Femur (tissue), 1 donor: ENCODE data around the gene TMEM205.
"Not testable (repeated sequence)": the region's sequence is repeated elsewhere in the genome, so short reads cannot be mapped to it uniquely, and the experiment has no call there.

Source experiments
- DNase-seq: peaks from one replicate; pipeline ENCODE4 v3.0.0-alpha.2; 2017

TMEM205 gene

DNA sequence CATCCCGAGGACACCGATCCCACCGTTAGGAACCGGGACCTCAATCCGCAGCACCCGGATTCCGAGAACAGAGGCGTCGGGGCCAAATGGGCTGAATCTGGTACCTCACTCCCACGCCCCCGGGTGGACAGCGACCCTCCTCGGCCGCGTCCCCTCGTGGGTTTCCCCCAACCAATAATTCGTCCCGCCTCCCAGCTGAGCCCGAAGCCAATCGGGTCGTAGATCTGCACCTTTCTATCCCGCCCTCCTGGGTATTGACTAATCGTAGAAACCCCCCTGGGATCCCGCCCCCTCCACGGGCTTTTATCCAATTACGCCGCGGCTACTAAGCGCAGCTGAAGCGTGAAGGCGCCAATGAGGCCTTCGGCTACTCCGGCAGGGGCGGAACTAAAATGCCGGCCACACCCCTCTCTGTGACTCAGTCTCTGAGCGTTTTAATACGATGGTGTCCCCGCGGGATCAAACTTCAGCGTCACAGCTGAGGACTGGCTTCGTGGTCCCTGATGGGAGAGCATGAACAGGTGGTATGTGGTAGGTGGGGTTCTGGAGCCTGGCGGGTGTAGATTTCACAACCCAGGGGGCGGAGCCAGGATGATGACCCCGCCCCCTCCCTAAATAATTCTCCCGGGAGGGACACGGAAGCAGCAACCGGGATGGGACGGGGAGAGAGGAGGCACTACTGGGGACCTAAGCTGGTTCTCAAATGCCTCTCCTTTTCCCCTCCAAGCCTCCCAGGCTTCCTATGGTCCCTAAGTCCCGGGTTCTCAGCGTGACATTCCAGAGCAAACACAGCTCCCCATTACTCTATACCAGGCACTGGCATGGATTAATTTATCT lies at the start of gene TMEM205, which contains the start of gene CCDC159:
TMEM205 (minus strand) TSS at position 165 of the 837 bp plus-strand sequence. CDS start 649 bp downstream, outside the sequence.
CCDC159 (plus strand) TSS at position 416 of the 837 bp plus-strand sequence; CDS start at position 504, 88 bp downstream.
- DNase-seq: peak; percentile 98

DNA sequence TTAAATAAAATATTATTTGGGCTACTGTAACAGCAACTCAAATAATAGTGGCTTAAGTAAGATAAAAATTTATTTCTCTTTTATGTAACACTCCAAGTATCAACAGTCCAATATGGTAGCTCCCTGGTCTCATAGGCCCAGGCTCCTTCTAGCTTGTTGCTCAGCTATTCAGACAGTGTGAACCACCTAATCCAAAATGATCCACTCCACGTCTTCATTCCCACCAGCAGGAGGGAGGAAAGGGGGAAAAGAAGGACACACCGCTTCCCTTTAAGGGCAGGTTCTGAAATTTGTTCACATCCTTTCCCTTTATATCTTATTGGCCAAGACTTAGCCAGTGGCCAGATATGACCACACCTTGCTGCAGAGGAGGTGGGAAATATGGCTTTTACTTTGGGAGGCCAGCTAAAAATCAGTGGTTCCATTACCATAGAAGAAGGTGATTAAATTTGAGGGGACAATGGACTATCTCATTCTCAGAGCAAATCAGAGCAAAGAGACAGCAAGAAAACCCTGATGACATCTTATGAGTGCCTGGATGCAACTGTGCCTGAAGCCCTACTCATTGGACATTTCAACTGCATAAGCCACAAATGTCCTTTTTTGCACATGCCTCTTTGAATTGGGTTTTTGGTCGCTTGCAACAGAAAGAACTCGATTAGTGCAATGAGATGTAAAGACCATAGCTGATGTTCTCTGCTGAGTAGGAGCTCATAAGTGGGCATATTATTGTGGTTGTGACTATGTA lies 45.0 kb upstream of the TMEM205 start:
- no peak for DNase-seq

DNA sequence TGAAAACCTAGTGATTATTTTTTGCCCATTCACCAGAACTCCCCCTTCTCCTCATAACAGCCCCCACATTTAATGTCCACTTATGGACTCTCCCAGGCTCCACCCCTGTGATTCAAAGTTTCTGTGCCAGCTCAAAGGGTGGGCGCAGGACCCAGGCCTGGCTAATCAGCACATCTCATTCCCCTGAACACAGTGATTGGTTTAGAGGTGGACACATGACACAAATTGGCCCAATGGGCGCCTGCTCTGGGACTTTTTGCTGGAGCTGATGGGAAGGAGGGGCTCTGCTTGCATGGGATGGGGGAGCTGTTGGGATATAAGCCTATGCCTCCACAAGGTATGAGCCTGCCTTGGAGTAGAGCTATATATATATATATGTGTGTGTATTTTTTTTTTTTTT lies 44.3 kb upstream of the TMEM205 start:
- no peak for DNase-seq

DNA sequence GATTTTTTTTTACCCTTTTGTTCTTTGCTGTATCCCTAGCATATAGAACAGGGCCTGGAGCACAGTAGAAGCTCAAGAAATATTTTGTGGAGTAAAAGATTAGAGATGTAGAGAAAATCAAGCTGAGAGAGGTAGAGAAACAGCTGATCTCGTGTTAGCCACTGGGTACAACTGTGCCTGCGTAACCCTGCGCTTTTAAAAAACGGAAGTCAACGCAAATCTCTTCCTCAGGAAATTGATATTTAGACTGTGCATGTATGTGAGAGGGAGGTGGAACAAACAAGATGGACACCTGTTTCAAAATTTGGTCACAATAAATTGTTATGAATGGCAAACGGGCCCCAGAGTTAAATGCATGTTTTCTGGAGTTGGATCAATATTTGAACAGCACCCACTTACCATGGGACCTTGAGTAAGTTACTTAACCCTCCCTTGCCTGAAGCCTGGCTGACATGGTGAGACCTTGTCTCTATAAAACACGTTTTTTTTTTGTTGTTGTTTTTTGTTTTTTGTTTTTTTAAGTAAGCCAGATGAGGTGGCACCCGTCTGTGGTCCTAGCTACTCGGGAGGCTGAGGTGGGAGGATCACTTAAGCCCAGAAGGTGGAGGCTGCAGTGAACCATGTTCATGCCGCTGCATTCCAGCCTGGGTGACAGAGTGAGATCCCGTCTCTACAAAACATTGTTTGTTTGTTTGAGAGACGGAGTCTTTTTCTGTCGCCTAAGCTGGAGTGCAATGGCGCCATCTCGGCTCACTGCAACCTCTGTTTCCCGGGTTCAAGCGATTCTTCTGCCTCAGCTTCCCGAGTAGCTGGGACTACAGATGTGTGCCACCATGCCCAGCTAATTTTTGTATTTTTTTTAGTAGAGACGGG lies 41.3 kb upstream of the TMEM205 start:
- DNase-seq: no peak

DNA sequence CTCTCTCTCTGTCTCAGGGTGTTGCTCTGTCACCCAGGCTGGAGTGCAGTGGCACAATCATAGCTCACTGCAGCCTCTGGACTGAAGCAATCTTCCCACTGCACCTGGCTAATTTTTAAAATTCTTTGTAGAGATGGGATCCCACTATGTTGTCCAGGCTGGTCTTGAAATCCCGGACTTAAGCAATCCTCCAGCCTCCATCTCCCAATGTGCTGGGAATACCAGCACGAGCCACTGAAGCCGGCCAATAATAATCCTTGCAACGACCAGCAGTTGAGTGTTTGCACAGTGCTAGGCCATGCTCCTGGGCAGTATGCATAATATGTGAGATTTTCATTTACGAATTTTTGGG lies 38.7 kb upstream of the TMEM205 start:
- DNase-seq: no peak

DNA sequence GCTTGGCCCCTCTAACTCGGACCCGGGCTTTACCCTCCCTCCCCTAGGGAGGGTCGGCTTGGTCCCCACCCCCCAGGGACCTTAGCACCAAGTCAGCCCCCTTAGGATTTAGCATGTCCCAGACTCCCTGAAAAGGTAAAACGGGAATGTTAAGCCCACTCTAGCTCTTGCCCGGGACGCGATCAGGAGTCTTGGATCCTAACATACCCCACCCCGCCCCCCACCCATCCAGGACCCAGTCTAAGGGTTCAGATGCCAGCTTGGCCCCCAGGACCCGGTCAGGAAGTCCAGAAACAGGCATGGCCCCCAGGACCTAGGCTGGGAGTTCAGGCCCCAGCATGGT lies 37.6 kb upstream of the TMEM205 start:
- DNase-seq: no peak

DNA sequence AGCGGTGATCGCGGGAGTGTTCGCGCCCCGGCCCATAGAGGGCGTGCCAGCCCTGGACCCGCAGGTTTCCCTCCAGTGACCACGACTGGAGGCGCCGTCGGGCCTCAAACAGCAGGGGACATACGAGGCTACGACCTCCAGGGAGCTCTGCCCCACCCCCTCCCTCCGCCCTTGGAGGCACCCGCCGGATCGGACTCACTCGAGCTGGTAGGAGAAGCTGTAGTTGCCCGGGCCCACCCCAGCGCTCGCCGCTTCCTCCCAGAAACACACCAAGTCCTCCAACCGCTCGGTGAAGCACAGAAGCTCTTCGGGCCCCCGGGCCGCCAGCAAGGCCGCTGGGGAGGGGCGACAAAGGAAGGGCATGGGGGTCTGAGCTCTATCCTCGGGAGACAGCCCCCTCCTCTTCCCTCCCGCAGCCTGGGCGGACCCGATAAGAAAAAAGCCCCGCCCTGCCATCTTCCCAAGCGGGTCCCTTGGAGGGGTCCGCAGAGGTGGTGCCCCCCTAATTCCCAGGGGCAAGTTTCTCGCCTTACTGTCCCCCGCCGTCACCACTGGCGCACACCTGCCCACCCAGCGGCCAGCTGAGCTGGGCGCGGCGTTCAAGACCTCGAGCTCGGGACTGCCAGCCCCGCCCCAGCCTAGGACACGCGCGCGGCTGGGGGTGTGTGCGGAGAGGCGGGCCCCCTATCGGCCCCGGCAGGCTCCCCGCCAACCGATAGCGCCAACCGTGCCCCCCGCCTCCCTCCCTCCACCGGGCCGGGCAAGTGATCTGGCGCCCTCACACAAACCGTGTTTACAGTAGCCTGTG lies 37.0 kb upstream of the TMEM205 start:
- peak; percentile 49 for DNase-seq

DNA sequence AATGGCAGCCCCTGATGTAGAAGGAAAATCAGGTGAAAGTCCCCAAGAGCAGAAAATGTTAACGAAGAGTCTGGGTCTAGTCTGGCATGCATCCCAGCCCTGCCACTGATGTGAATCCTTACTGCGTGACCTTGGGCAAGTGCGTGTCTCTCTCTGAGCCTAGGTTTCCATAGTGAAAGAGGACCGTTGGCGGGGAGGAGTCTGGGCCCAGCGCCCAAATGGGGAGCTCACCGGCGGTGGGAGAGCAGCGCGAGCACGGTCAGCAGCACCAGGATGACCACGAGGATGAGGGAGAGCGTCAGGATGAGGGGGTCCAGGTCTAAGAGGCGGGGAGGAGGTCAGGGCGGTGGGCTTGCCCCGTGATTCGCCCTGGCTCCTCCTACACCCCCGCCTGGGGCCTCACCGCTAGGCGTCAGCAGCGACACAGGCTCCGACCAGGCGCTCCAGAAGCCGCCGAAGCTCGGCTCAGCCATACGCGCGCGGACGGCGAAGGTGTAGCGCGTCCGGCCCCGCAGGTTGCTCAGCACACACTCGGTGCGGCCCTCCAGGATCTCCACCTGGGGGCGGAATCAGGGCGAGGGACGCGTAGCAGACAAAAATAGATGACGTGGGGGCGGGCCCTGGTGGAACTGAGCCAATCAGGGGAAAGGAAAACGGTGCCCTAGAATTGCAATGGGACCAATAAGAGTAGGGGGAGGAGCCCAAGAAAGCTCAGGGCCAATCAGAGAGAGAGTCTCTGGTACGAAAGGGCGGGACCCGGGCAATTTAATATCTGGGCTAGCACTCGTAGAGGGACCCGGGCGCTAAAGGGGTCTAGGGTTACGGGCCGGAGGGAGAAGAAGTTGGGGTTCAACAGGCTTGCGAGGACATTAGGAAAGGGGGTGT lies 34.8 kb upstream of the TMEM205 start:
- peak; percentile 97 for DNase-seq

DNA sequence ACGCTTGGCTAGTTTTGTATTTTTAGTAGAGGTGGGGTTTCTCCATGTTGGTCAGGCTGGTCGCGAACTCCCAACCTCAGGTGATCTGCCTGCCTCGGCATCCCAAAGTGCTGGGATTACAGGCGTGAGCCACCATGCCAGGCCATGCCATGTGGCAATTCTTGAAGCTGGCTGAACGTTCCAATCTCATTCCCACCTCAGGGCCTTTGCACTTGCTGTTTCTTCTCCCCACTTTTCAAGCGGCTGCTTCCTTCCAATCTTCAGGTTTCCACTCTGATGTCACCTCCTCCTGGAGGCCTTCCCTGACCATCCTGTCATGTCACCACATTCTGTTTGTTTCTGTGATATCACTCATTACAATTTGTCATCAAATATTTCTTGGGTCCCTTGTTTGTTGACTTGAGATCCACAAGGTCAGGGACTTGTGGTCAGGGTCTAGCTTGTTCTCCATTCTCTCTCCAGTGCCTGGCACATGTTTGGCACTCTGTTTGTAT lies 33.8 kb upstream of the TMEM205 start:
- DNase-seq: no peak

DNA sequence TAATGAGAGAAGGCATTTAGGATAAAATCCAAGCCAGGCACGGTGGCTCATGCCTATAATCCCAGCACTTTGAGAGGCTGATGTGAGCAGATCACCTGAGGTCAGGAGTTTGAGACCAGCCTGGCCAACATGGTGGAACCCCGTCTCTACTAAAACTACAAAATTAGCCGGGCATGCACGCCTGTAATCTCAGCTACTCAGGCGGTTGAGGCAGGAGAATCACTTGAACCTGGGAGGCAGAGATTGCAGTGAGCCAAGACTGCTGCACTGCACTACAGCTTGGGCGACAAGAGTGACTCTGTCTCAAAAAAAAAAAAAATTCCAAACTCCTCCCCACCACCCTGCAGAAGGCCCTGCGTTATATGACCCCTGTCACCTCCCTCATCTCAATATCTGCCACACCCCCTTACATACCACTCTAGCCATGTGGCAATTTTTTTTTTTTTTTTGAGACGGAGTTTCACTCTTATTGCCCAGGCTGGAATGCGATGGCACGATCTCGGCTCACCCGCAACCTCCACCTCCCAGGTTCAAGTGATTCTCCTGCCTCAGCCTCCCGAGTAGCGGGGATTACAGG lies 33.3 kb upstream of the TMEM205 start:
- not testable (repeated sequence) for DNase-seq

DNA sequence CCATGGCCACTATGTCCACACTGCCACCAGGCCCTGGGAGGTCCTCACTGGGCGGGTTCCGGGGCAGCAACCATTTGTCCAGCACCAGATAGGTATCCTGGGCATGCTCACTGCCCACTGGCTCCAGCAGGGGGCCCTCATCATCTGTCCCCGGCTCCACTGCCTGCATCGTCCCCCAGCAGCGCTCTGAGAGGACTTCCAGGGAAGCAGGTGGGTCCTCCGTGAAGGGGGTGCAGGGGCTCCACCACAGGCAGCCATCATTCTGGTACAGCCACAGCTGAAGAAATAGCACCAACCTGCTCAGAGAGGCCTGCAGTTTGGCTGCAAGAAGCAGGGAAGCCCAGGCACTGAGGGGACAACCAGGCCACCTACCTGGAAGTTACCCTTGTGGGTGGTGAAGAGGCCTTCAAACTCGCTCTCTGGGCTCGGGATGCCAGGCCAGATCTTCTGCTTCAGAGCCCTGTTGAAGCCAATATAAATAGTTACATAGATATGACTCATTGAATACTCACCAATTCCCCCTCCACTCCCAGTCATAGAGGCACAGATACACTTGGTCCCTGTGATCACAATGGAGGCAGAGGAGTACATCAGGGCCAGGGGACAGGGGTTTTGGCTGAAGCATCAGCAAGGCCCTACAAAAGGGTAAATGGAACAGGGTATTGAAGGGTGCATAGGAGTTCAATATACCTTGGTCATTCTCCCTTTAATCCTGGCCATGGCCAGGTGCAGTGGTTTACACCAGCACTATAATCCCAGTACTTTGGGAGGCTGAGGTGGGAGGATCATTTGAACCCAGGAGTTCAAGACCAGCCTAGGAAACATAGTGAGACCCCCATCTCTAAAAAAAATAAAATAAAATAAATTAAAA lies 32.5 kb upstream of the TMEM205 start:
- DNase-seq: peak; percentile 40

DNA sequence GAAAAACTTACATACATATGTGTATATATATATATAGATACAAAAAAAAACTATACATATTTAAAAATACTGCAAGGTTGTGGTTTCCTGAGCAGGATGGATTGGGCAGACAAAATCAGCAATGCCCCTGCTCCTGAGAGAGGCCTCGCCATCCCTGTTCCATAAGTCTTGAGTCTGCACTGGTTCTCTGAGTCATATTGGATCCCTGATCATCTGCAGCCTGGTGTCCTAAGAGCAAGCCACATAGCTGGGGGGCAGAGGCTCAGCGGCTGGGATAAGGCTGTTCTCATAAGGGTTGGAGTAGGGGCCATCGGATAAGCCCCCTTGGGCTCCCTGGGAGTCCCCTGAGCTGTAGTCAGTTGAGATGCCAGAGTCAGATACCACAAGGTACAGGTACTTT lies 31.7 kb upstream of the TMEM205 start:
- no peak for DNase-seq

DNA sequence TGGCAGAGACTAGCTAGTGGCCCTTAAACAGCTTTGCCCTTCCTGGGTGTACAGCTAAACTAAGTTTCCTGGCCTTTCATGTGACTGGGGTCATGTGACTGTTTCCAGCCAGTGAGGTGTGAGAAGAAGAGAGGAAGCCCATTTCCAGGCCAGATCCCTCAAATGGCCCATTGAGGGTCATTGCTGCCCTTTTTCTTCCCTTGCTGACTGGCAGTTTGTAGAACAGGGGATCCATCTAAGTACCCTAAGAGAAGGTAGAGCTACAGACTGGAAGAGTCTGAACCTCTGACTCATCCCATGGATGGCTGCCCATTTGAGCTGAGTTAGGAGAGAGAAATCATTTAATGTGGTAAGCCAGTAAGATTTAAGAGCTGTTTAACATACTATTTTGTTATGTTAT lies 31.2 kb upstream of the TMEM205 start:
- no peak for DNase-seq

DNA sequence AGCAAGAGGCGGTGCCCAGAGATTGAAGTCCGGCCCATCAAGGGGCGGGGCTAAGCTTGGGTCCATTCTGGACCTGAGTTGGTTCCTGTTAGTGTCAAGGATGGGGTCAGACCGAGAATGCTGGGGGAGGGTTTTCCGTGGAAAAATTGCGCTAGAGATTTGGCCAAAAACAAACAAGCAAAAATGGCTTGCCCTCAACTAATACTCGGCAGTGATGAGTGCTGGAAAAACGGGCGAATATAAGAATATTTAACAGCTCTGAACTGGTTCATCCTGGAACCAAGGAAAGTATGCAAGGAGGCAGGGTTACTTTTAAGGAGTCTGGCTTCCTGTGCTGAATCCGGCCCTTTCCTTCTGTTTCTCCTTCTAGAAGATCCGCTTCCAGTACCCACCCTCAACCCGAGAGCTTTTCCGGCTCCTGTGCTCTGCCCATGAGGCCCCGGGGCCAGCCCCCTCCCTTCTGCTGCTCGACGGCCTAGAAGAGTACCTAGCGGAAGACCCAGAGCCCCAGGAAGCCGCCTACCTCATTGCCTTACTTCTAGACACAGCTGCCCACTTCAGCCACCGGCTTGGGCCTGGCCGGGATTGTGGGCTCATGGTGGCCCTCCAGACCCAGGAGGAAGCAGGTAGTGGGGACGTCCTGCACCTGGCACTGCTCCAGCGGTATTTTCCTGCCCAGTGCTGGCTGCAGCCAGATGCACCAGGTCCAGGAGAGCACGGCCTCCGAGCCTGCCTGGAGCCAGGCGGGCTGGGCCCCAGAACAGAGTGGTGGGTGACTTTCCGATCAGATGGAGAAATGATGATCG lies 29.3 kb upstream of the TMEM205 start:
- peak; percentile 70 for DNase-seq

DNA sequence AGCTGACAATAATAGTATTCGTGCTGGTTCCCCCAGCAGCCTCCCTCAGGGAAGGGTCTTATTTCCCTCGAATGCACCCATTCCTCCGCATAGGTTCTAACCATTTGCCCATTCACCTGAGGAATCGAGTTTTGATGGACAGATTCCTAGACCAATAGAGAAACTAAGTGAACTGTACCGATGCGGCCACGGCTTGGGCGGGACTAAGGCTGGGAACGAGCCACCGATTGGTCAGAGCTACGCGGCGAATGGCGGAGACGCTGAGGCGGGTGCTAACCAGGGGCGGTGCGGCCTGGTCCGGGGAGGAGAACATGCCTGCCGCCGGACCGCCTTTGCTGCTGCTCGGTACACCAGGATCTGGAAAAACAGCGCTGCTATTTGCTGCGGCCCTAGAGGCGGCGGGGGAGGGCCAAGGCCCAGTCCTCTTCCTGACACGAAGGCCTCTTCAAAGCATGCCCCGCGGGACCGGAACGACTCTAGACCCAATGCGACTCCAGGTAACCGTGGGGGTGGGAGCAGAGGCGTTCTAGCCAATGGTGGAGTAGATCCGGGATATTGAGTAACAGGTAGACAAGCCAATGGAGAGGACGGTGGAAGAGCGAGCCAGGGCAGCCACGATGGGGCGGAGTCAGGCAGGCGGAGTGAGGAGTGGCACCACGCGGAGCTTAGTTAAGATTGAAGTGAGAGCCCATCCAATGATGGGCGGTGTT lies 28.5 kb upstream of the TMEM205 start, which contains the start of gene SWSAP1:
SWSAP1 (plus strand) TSS at position 234 of the 710 bp plus-strand sequence; CDS start at position 249, 15 bp downstream.
- peak; percentile 99 for DNase-seq

DNA sequence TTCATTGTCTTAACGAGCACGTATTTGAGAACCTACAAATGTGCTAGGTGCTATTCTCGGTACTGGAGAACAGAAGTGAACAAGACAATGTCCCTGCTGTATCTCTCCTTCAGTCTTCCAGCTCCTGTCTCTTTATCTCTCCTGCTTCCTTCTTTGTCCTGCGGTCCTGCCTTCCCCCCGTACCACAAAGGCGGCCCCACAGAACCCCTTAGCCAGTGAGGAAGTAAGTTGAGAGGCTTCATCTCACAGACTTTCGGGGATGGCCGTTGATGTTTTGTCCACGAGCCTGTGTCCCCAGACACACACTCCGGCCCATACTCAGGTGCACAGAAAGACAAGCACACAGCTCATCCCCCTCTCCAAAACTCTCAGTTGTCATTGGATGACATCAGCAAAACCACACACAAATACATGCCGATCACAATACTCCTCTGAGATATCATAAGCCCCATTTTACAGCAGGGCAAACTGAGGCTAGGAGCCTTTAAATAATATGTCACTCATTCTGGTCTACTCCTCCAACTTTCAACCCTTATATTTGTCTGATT lies 27.9 kb upstream of the TMEM205 start:
- no peak for DNase-seq

DNA sequence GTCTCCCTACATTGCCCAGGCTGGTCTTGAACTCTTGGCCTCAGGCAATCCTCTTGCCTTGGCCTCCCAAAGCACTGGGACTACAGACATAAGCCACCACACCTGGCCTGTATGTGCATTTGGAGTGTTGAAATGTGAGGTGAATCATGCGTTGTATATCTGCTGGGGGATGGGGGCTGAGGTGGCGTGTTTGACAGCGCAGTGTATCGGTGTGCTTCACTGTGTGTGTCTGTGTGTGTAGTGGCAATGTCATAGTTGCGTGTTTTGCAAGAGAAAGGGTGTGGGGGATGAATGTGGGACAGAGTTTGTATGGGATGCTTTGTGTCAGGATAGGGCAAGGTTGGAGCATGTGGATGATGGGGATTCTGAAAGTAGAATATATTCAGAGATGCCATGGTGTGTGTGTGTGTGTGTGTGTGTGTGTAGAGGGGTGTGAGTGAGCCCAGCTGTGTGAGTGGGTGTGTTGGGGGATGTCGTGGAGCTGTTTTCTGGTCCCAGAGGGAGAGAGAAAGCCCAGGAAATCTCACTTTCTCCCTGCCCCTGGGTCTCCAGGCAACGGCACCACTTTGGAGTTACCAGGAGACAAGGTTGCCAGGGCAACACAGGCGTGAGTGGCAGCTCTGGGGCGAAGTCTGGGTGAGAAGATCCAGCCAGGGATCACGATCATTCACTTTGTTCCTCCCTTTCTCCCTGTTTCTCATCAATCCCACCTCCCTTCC lies 27.3 kb upstream of the TMEM205 start:
- DNase-seq: no peak
